ENCODE data around the gene RANBP1. TPM values are rescaled to one million over a fixed set of nuclear protein-coding genes. Genes with fewer than 3 reads are reported as not detected.

Gene RANBP1
- total and polyA plus RNA-seq, 9 of the 15 experiments (the other 6 are each of a cell fraction or from before 2014, with no cell fraction given) = 162 to 2,891 (median 1,289) TPM

GRCh38 chr22:20135806-20136602 lies 20.1 kb downstream of the RANBP1 start (continued):
- no peak for TF ChIP-seq MLLT1 (IDR thresholded peaks at IDR 0.05)

- intact Hi-C loops (cut with micrococcal nuclease) (no loop called here), in situ Hi-C loops (cut with MboI) (no loop called here)
- CTCF ChIA-PET (ENCODE audit: low intra/inter-chr PET ratio) = no interaction called here
Measured at GRCh38 chr22:20136603-20136873, 20.6 kb downstream of the RANBP1 start.

More at GRCh38 chr22:20136603-20136873, 20.6 kb downstream of the RANBP1 start:
- peak overlapping the region in 1 of 2 experiments; percentile 79; a peak in 1 of 4 replicates for H3K9ac ChIP-seq (ENCODE audit: insufficient read depth in 1 of 2, low read depth in 2 of 2, low read length in 2 of 2)
- no peak overlapping the region for H3K4me2 ChIP-seq (ENCODE audit: insufficient read depth, low read length)
- 74% methylated on average over 5 of the region's 5 CpGs for WGBS (ENCODE audit: insufficient coverage, low coverage, missing lambda C conversion rate)
- POLR2A ChIA-PET = interaction anchor here (0.6 to 7.2 kb wide), 5 partner anchors 8 to 121 kb away, joined by 3 to 68 read pairs (median 4); no protein-coding TSS in a partner anchor
- TF ChIP-seq CBX3 (IDR thresholded peaks at IDR 0.05; ENCODE audit: borderline replicate concordance in 1 of 2, low read length in 2 of 2) (peak in 1 of 2 experiments; percentile 40; a peak in 1 of 3 replicates), ZBTB40 (IDR thresholded peaks at IDR 0.05) (no peak), ZBTB40 (CRISPR knock-in tag; IDR thresholded peaks at IDR 0.05) (peak; percentile 19; the same call in 1 of the 2 replicates), HDAC6 (IDR thresholded peaks at IDR 0.05; ENCODE audit: low read depth, low read length) (0 out of 2 replicates have a peak, but pooled peaks have one; percentile 61), PHF20 (IDR thresholded peaks at IDR 0.05; ENCODE audit: partially characterized antibody) (peak; percentile 55), PTBP1 (IDR thresholded peaks at IDR 0.05; ENCODE audit: low read depth, low read length) (no peak)
- DNase-seq (ENCODE audit: extremely low read depth in 1 of 4, low spot score in 3 of 4) (no peak), ATAC-seq (no peak), FAIRE-seq (peak; percentile 15)
- peaks cover 21% of the 10 kb centered on the region for H3K79me2 ChIP-seq (ENCODE audit: control insufficient read depth, insufficient read depth, low read length)
- peaks cover 15% of the 10 kb centered on the region; the same call in 2 of the 3 replicates for H3K36me3 ChIP-seq (ENCODE audit: control insufficient read depth, insufficient read depth, low read length)
- H3K9me1 ChIP-seq (ENCODE audit: control insufficient read depth, insufficient read depth, low read length) = peaks cover 18% of the 10 kb centered on the region
- no peak overlapping the region for H3K27ac ChIP-seq (ENCODE audit: extremely low read depth, low read depth, low read length)
- H2AFZ ChIP-seq (ENCODE audit: low read depth, low read length) = no peak overlapping the region
- no peaks in the 10 kb centered on the region for H3K27me3 ChIP-seq (ENCODE audit: control insufficient read depth in 2 of 2, insufficient read depth in 2 of 2, low read length in 2 of 2)
- H3K4me3 ChIP-seq = no peak overlapping the region
- H4K20me1 ChIP-seq (replicated peaks; ENCODE audit: control insufficient read depth, insufficient read depth, low read length) = peaks cover 52% of the 10 kb centered on the region
- no peaks in the 10 kb centered on the region for H3K9me3 ChIP-seq (replicated peaks; ENCODE audit: control insufficient read depth, insufficient read depth, low read depth, low read length)
- BruUV-seq (replicated peaks) = no TSS peak
- peaks cover 17 to 90% of the 10 kb centered on the region in 2 experiments for H3K4me1 ChIP-seq (replicated peaks in 1 of 2; ENCODE audit: control insufficient read depth in 2 of 2, insufficient read depth in 2 of 2, low read length in 2 of 2)

All from K562 (cell line).